Measurements from ENCODE around the gene BCHE. TPM values are rescaled to one million over a fixed set of nuclear protein-coding genes. Genes with fewer than 3 reads are reported as not detected.

BCHE gene
- total RNA-seq, 3 donors from 2014 or later, result 0.33 to 27.1 (median 2.6) TPM

GRCh38 chr3:165755571-165755970, 81.7 kb downstream of the BCHE start:
- Histone ChIP-seq H3K4me3 (no peak overlapping the region), H3K27ac (no peak overlapping the region), H3K9me3 (no peaks in the 10 kb centered on the region), H3K4me1 (no peaks in the 10 kb centered on the region), H3K27me3 (no peaks in the 10 kb centered on the region), H3K36me3 (no peaks in the 10 kb centered on the region)
- no peak for TF ChIP-seq CTCF (IDR thresholded peaks at IDR 0.05)
- TF ChIP-seq POLR2AphosphoS5 (IDR thresholded peaks at IDR 0.05), result no peak
- no peak for TF ChIP-seq POLR2A (IDR thresholded peaks at IDR 0.05)
- no peak for DNase-seq (ENCODE audit: low spot score in 2 of 2)
- intact Hi-C loops (cut with DNase I; ENCODE audit: low total_unique reads), result no loop called here

GRCh38 chr3:165754219-165755007, 82.8 kb downstream of the BCHE start:
- no peak overlapping the region for H3K27ac ChIP-seq
- no peaks in the 10 kb centered on the region for H3K36me3 ChIP-seq
- intact Hi-C loops (cut with DNase I; ENCODE audit: low total_unique reads), result no loop called here
- H3K4me3 ChIP-seq, result no peak overlapping the region
- no peaks in the 10 kb centered on the region for H3K4me1 ChIP-seq
- DNase-seq (ENCODE audit: low spot score in 2 of 2), result no peak
- no peaks in the 10 kb centered on the region for H3K9me3 ChIP-seq
- H3K27me3 ChIP-seq, result no peaks in the 10 kb centered on the region
- TF ChIP-seq CTCF (IDR thresholded peaks at IDR 0.05), result no peak
- TF ChIP-seq POLR2A (IDR thresholded peaks at IDR 0.05), result no peak
- TF ChIP-seq POLR2AphosphoS5 (IDR thresholded peaks at IDR 0.05), result no peak

- TF ChIP-seq CTCF (IDR thresholded peaks at IDR 0.05) (no peak), POLR2A (IDR thresholded peaks at IDR 0.05) (no peak), POLR2AphosphoS5 (IDR thresholded peaks at IDR 0.05) (no peak)
- H3K27me3 ChIP-seq, result no peaks in the 10 kb centered on the region
- H3K27ac ChIP-seq, result no peak overlapping the region
- H3K36me3 ChIP-seq, result no peaks in the 10 kb centered on the region
- H3K4me1 ChIP-seq, result no peaks in the 10 kb centered on the region
- H3K9me3 ChIP-seq, result no peaks in the 10 kb centered on the region
- intact Hi-C loops (cut with DNase I; ENCODE audit: low total_unique reads), result no loop called here
- DNase-seq (ENCODE audit: low spot score in 2 of 2), result no peak
- H3K4me3 ChIP-seq, result no peak overlapping the region
These were observed 83.7 kb downstream of the BCHE start for GRCh38 chr3:165753560-165753959.

- H3K4me3 ChIP-seq, result no peak overlapping the region
- no peaks in the 10 kb centered on the region for H3K4me1 ChIP-seq
- H3K9me3 ChIP-seq, result no peaks in the 10 kb centered on the region
- DNase-seq (ENCODE audit: low spot score in 2 of 2), result no peak
- no peaks in the 10 kb centered on the region for H3K27me3 ChIP-seq
- TF ChIP-seq POLR2A (IDR thresholded peaks at IDR 0.05) (no peak), CTCF (IDR thresholded peaks at IDR 0.05) (no peak), POLR2AphosphoS5 (IDR thresholded peaks at IDR 0.05) (no peak)
- intact Hi-C loops (cut with DNase I; ENCODE audit: low total_unique reads), result no loop called here
- H3K36me3 ChIP-seq, result no peaks in the 10 kb centered on the region
- no peak overlapping the region for H3K27ac ChIP-seq
These were observed 85.6 kb downstream of the BCHE start for GRCh38 chr3:165751637-165752036.

GRCh38 chr3:165749821-165750220, 87.4 kb downstream of the BCHE start:
- intact Hi-C loops (cut with DNase I; ENCODE audit: low total_unique reads), result no loop called here
- Histone ChIP-seq H3K4me3 (no peak overlapping the region), H3K27ac (no peak overlapping the region), H3K4me1 (no peaks in the 10 kb centered on the region), H3K27me3 (no peaks in the 10 kb centered on the region), H3K36me3 (no peaks in the 10 kb centered on the region), H3K9me3 (no peaks in the 10 kb centered on the region)
- DNase-seq (ENCODE audit: low spot score in 2 of 2), result no peak
- TF ChIP-seq CTCF (IDR thresholded peaks at IDR 0.05) (no peak), POLR2A (IDR thresholded peaks at IDR 0.05) (no peak), POLR2AphosphoS5 (IDR thresholded peaks at IDR 0.05) (no peak)
